Natural killer cell treated with Interleukin-12 subunit alpha and Interleukin-12 subunit beta and Interleukin-15 and Interleukin-18, amount 100 ng/mL, for 72 hours (primary cell): Measurements from ENCODE around the gene AKT1S1. TPM values are rescaled to one million over a fixed set of nuclear protein-coding genes. Genes with fewer than 3 reads are reported as not detected.
"Not testable (repeated sequence)": the region's sequence is repeated elsewhere in the genome, so short reads cannot be mapped to it uniquely, and the experiment has no call there.

Source experiments
- ATAC-seq, 2 donors: fragments of 150-1000 bp; cut with Tn5 transposase in 1 of 2; sonication (Bioruptor Pico), chemical (Tn5 transposase) in 1 of 2; 2 replicates each; pipeline ENCODE4 v1.10.0; 2021
- DNase-seq: peaks from one replicate; pipeline ENCODE4 v3.0.0; 2022; ENCODE audit warnings: low spot score
- H3K27ac Mint-ChIP-seq, 2 donors: 1 replicate in 1 of 2; 2 replicates in 1 of 2; pipeline ENCODE4 v1.8.0; 2022; ENCODE audit warnings: mixed read lengths in 2 of 2, mild to moderate bottlenecking in 1 of 2, moderate library complexity in 1 of 2
- H3K27me3 Mint-ChIP-seq, 2 donors: 1 replicate in 1 of 2; 2 replicates in 1 of 2; pipeline ENCODE4 v1.8.0; 2022; ENCODE audit warnings: mixed read lengths in 2 of 2
- H3K36me3 Mint-ChIP-seq: one replicate; pipeline ENCODE4 v1.8.0; 2022; ENCODE audit warnings: mixed read lengths
- H3K4me1 Mint-ChIP-seq, 2 donors: 1 replicate in 1 of 2; 2 replicates in 1 of 2; pipeline ENCODE4 v1.8.0; 2022; ENCODE audit warnings: low read depth in 2 of 2, mixed read lengths in 2 of 2, mild to moderate bottlenecking in 1 of 2
- H3K4me3 Mint-ChIP-seq: one replicate; pipeline ENCODE4 v1.8.0; 2022; ENCODE audit warnings: mixed read lengths
- H3K9me3 Mint-ChIP-seq: 2 replicates; pipeline ENCODE4 v1.8.0; 2022; ENCODE audit warnings: mixed read lengths
- total RNA-seq, 2 donors: library from RNA; stranded (reverse); gene quantifications; one replicate each; pipeline ENCODE4 v1.2.3, GENCODE V29; 2022

Gene AKT1S1
- total RNA-seq, 2 donors from 2014 or later = 16.8 to 32.1 TPM

DNA sequence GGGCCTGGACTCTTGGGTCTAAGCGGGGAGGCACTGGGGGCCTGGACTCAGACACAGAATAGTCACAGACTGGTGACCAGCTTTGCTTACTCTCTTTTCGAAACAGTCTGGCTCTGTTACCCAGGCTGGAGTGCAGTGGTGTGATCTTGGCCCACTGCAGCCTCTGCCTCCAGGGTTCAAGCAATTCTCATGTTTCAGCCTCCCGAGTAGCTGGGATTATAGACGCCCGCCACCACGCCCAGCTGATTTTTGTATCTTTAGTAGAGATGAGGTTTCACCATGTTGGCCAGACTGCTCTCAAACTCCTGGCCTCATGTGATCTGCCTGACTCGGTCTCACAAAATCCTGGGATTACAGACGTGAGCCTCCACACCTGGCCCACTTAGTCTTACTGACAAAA lies 48.0 kb downstream of the AKT1S1 start:
- Mint-ChIP-seq H3K4me1 (peaks cover 12 to 14% of the 10 kb centered on the region in 2 donors), H3K36me3 (no peaks in the 10 kb centered on the region), H3K27ac (no peak overlapping the region), H3K9me3 (no peaks in the 10 kb centered on the region), H3K27me3 (no peaks in the 10 kb centered on the region), H3K4me3 (no peak overlapping the region)
- no peak for ATAC-seq
- DNase-seq = no peak

DNA sequence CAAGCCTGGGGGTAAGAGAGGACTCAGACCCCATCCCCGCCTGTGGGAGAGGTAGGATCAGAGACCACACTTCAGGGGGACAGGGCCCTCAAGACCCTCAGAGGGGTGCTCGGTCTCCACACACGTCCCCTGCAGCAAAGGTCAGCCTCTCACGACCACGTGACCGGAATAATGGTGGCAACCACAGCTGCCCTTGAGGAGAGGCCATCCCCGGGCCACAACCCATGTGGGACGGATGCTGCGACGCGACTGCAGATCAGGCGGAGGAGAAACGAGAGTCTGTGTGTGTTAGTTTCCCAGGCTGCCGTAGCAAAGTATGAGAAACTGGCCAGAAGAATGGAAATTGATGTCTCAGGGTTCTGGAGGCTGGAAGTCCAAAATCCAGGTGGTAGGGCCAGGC lies 50.1 kb downstream of the AKT1S1 start:
- no peaks in the 10 kb centered on the region for H3K9me3 Mint-ChIP-seq
- ATAC-seq (no peak), DNase-seq (no peak)
- H3K27me3 Mint-ChIP-seq = no peaks in the 10 kb centered on the region
- H3K4me3 Mint-ChIP-seq = no peak overlapping the region
- H3K27ac Mint-ChIP-seq = no peak overlapping the region
- H3K4me1 Mint-ChIP-seq = peaks cover 6 to 15% of the 10 kb centered on the region in 2 donors
- H3K36me3 Mint-ChIP-seq = no peaks in the 10 kb centered on the region

DNA sequence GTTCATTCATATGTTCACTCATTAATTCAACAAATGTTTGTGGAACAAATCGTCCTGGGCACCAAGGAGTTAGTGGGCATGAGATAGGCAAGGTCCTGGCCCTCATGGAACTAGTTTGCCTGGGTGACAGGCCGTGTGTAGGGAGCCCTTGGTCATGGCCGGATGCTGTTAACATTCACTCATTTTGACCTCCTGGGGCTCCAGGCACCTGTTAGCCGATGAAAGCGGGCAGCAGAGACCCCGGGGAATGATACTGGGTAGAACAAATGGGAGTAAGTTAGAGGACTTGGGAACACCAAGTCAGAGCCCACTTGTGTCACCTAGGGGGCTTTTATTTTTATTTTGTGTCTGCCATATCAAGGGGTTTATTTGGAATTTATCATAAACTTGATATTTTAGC lies 52.5 kb downstream of the AKT1S1 start:
- ATAC-seq (no peak), DNase-seq (no peak)
- Mint-ChIP-seq H3K36me3 (no peaks in the 10 kb centered on the region), H3K4me1 (peaks cover 9 to 15% of the 10 kb centered on the region in 2 donors), H3K4me3 (no peak overlapping the region), H3K27me3 (no peaks in the 10 kb centered on the region), H3K9me3 (no peaks in the 10 kb centered on the region), H3K27ac (no peak overlapping the region)

DNA sequence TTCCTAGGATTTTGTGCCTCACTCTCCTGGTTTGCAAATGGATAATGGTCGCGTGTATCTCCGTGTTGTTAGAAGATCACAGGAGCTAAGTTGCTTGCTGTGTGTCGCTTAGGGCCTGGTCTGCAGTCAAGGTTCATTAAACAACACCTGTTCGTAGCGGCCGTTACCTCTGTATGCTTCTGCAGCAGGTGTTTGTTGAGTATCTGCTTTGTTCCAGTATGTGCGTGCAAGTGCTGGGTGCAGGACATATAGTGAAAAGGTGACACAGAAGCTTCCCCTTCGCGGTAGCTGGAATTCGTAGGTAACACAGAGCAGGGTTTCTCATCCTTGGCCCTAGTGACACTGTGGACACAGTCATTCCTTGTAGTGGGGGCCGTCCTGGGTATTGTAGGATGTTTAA lies 53.7 kb downstream of the AKT1S1 start:
- DNase-seq (no peak), ATAC-seq (no peak)
- H3K27me3 Mint-ChIP-seq = no peaks in the 10 kb centered on the region
- no peak overlapping the region for H3K27ac Mint-ChIP-seq
- no peak overlapping the region for H3K4me3 Mint-ChIP-seq
- H3K9me3 Mint-ChIP-seq = no peaks in the 10 kb centered on the region
- H3K36me3 Mint-ChIP-seq = no peaks in the 10 kb centered on the region
- H3K4me1 Mint-ChIP-seq = peaks cover 17 to 19% of the 10 kb centered on the region in 2 donors

DNA sequence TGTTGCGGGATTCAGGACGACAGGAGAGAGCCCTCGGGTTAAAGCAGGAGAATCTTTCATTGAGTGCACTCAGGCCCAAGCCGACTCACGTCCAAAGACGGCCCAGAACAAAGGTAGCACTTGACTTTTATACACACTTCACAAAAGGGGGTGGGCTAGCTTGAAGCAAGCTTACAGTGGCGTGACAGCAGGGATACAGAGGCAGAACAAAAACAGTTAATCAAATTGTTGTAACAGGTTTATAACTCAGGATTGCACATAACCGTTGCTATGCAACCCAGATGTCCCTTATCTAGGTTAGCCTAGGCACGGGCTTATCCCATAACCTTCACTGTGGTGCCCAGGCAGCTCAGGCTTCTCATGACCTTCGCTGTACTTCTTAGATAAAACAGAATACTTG lies 57.0 kb downstream of the AKT1S1 start:
- Mint-ChIP-seq H3K4me3 (no peak overlapping the region), H3K27me3 (no peaks in the 10 kb centered on the region), H3K27ac (peak overlapping the region in 1 of 2 donors; percentile 97), H3K36me3 (no peaks in the 10 kb centered on the region), H3K9me3 (no peaks in the 10 kb centered on the region), H3K4me1 (peaks cover 16 to 19% of the 10 kb centered on the region in 2 donors)
- ATAC-seq (no peak), DNase-seq (no peak)

DNA sequence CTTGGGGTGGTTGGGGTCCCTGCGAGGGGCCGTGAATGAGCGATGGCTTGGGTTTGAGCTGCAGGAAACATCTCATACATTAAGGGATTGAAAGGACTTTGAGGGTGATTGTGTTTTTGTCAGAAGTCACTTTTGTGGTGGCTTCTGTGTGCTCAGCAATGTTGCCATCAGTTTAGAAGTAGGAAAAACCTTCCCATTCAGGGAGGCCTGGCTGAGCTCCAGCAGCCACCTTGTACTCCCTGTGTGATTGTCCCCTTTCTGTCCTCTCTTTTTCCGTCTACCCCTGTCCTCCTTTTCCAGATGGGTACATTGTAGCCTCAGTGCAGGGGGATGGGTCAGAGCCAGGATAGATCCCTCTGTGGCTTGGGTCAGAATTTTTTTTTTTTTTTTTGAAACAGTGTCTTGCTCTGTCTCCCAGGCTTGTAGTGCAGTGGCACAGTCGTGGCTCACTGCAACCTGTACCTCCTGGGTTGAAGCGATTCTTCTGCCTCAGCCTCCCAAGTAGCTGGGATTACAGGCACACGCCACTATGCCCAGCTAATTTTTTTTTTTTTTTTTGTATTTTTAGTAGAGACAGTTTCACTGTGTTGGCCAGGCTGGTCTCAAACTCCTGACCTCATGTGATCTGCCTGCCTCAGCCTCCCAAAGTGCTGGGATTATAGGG lies 57.6 kb downstream of the AKT1S1 start:
- H3K27me3 Mint-ChIP-seq, DNase-seq, ATAC-seq, H3K9me3 Mint-ChIP-seq, H3K36me3 Mint-ChIP-seq: not testable (repeated sequence)
- H3K27ac Mint-ChIP-seq = peak overlapping the region; percentile 93 to 97
- H3K4me3 Mint-ChIP-seq = peak overlapping the region; percentile 96
- H3K4me1 Mint-ChIP-seq = peaks cover 16 to 19% of the 10 kb centered on the region in 2 donors

Other genes starting within 250 kb of the AKT1S1 start
- 10 to 100 TPM in 1 of 2 donors, 1 to 10 TPM in 1; 4.1 to 10.4 TPM for gene RRAS, start 237.2 kb downstream of the AKT1S1 start, total RNA-seq
- gene SCAF1, start 235.1 kb downstream of the AKT1S1 start, total RNA-seq = 100 to 1,000 TPM in 1 of 2 donors, 10 to 100 TPM in 1; 75.8 to 106 TPM
- 100 to 1,000 TPM; 167 to 185 TPM for gene IRF3, start 211.5 kb downstream of the AKT1S1 start, total RNA-seq
- gene BCL2L12, start 211.4 kb downstream of the AKT1S1 start, total RNA-seq = 10 to 100 TPM; 45.9 to 98.0 TPM
- 100 to 1,000 TPM; 268 to 457 TPM for gene PRMT1, start 200.1 kb downstream of the AKT1S1 start, total RNA-seq
- gene ADM5, start 187.8 kb downstream of the AKT1S1 start, total RNA-seq = 10 to 100 TPM in 1 of 2 donors, 1 to 10 TPM in 1; 5.7 to 18.5 TPM
- 1 to 10 TPM in 1 of 2 donors, under 1 TPM in 1; 0.52 to 2.7 TPM for gene CPT1C, start 186.2 kb downstream of the AKT1S1 start, total RNA-seq
- gene TSKS, start 114.0 kb downstream of the AKT1S1 start, total RNA-seq = under 1 TPM; 0.38 to 0.53 TPM
- 100 to 1,000 TPM; 131 to 142 TPM for gene AP2A1, start 110.4 kb downstream of the AKT1S1 start, total RNA-seq
- 10 to 100 TPM; 10.7 to 18.0 TPM for gene FUZ, start 64.1 kb downstream of the AKT1S1 start, total RNA-seq
- 10 to 100 TPM; 48.0 to 64.6 TPM for gene MED25, start 59.1 kb downstream of the AKT1S1 start, total RNA-seq
- gene PTOV1, start 26.2 kb downstream of the AKT1S1 start, total RNA-seq = 10 to 100 TPM; 64.6 to 78.0 TPM
- 100 to 1,000 TPM; 146 to 205 TPM for gene PNKP, start 9.8 kb downstream of the AKT1S1 start, total RNA-seq
- gene TBC1D17, start 347 bp upstream of the AKT1S1 start, total RNA-seq = 10 to 100 TPM; 26.0 to 34.0 TPM
- 10 to 100 TPM in 1 of 2 donors, 1 to 10 TPM in 1; 2.4 to 15.1 TPM for gene IL4I1, start 19.5 kb upstream of the AKT1S1 start, total RNA-seq
- 10 to 100 TPM; 12.1 to 12.4 TPM for gene ATF5, start 51.9 kb upstream of the AKT1S1 start, total RNA-seq
- gene NUP62, start 52.1 kb upstream of the AKT1S1 start, total RNA-seq = 100 to 1,000 TPM; 109 to 187 TPM
- not detected for gene SIGLEC11, start 83.8 kb upstream of the AKT1S1 start, total RNA-seq
- 10 to 100 TPM; 52.1 to 70.9 TPM for gene VRK3, start 148.0 kb upstream of the AKT1S1 start, total RNA-seq
- 10 to 100 TPM in 1 of 2 donors, 1 to 10 TPM in 1; 6.2 to 10.3 TPM for gene ZNF473, start 148.7 kb upstream of the AKT1S1 start, total RNA-seq